Measurements from ENCODE around the gene ACSL6. TPM values are rescaled to one million over a fixed set of nuclear protein-coding genes. Genes with fewer than 3 reads are reported as not detected.
"Not testable (repeated sequence)": the region's sequence is repeated elsewhere in the genome, so short reads cannot be mapped to it uniquely, and the experiment has no call there.

Gene ACSL6
- total RNA-seq, 4 donors from 2014 or later, result 0.22 to 3.3 (median 0.81) TPM

GRCh38 chr5:131906668-131907067, 104.8 kb downstream of the ACSL6 start:
- WGBS, 2 donors, result 75 to 86% methylated on average over 2 of the region's 2 CpGs
- DNase-seq (ENCODE audit: low spot score in 2 of 2), result no peak
- Histone ChIP-seq H3K36me3 (no peaks in the 10 kb centered on the region), H3K27ac (no peak overlapping the region), H3K9me3 (peaks cover 0 to 8% (median 3%) of the 10 kb centered on the region in 4 donors), H3K27me3 (no peaks in the 10 kb centered on the region), H3K4me1 (no peaks in the 10 kb centered on the region), H3K4me3 (no peak overlapping the region)
- TF ChIP-seq POLR2A (IDR thresholded peaks at IDR 0.05), result no peak
- TF ChIP-seq EP300 (IDR thresholded peaks at IDR 0.05), result no peak
- no peak for TF ChIP-seq CTCF (IDR thresholded peaks at IDR 0.05)

- H3K4me1 ChIP-seq; H3K27me3 ChIP-seq; DNase-seq (ENCODE audit: low spot score in 2 of 2); H3K36me3 ChIP-seq; H3K4me3 ChIP-seq; H3K27ac ChIP-seq: not testable (repeated sequence)
- WGBS, 2 donors, result 72 to 82% methylated on average over 1 of the region's 1 CpG
- peaks cover 0 to 22% (median 3%) of the 10 kb centered on the region in 4 donors for H3K9me3 ChIP-seq
These were observed 109.2 kb downstream of the ACSL6 start for GRCh38 chr5:131902266-131902665.

Other genes starting within 250 kb of the ACSL6 start
- 10 to 100 TPM; 36.0 to 42.7 (median 38.5) TPM for gene FNIP1, start 214.6 kb downstream of the ACSL6 start, total RNA-seq
- gene MEIKIN, start 66.0 kb downstream of the ACSL6 start, total RNA-seq, result not detected
- not detected for gene IL3, start 49.0 kb upstream of the ACSL6 start, total RNA-seq
- not detected for gene CSF2, start 62.1 kb upstream of the ACSL6 start, total RNA-seq
- gene P4HA2, start 216.2 kb upstream of the ACSL6 start, total RNA-seq, result 10 to 100 TPM; 15.9 to 26.9 (median 22.8) TPM
- gene PDLIM4, start 246.0 kb upstream of the ACSL6 start, total RNA-seq, result 10 to 100 TPM; 32.4 to 90.9 (median 50.8) TPM